ENCODE measurements around the gene SMOC1.

The SMOC1 gene

DNA sequence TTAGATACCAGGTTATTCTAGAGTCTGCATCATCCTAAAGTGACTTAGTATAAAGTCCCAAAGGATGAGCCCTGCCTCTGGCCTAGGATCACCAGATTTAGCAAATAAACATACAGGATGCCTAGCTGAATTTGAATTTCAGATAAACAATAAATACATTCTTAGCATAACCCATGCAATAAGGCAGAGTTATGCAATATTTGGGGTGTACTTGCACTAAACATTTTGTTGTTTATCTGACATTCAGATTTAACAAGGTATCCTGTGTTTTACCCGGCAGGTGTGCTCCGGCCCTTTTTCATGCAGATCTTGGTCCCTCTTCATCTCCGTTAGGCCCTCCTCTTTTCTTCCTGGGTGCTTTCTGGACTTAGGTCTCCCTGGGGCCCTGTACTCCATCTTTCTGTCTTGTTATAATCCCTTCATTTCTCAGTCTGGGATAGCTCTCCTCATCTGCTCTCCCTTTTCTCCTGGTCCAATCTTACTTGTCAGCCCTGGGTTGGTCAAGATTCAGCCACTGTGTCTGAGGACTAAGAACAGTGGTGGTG, 18.1 kb upstream of the SMOC1 start:
- Histone ChIP-seq H3K9me3 (ENCODE audit: control insufficient read depth in 5 of 5, low read length in 5 of 5) (peaks cover 0 to 13% (median 5%) of the 10 kb centered on the region in 5 donors), H3K4me3 (ENCODE audit: low read depth in 1 of 5, low read length in 5 of 5) (no peak overlapping the region), H3K36me3 (ENCODE audit: control insufficient read depth in 5 of 5, insufficient read depth in 5 of 5, low read length in 5 of 5) (no peaks in the 10 kb centered on the region), H3K4me1 (ENCODE audit: control insufficient read depth in 5 of 5, insufficient read depth in 5 of 5, low read length in 5 of 5) (peaks cover 0 to 8% (median 0%) of the 10 kb centered on the region in 5 donors), H3K27me3 (ENCODE audit: control insufficient read depth in 5 of 5, insufficient read depth in 4 of 5, low read length in 5 of 5) (peaks cover 0 to 8% (median 4%) of the 10 kb centered on the region in 5 donors), H3K27ac (ENCODE audit: low read depth, low read length) (no peak overlapping the region), H3K9ac (ENCODE audit: low read length in 5 of 5) (no peak overlapping the region)

DNA sequence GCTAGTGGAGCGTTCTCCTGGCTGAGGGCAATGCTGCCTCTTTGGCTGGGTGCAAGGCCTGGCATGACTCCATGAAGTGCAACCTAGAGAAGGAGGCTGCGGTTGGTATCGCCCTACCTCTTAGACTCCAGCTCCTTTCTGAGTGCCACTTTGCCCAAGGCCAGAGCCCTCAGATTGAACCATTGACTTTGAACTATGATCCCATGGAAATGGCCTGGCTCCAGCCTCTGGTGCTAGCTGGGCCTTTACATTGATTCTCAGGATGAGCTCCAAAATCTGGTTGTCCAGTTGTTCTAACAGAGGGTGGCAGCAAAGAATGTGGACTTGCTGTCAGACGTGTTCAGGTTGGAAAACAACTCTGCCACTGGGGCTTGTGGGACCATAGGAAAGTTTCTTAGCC, 16.1 kb upstream of the SMOC1 start:
- Histone ChIP-seq H3K4me1 (ENCODE audit: control insufficient read depth in 5 of 5, insufficient read depth in 5 of 5, low read length in 5 of 5) (peaks cover 0 to 8% (median 0%) of the 10 kb centered on the region in 5 donors), H3K9me3 (ENCODE audit: control insufficient read depth in 5 of 5, low read length in 5 of 5) (peaks cover 0 to 13% (median 5%) of the 10 kb centered on the region in 5 donors), H3K27ac (ENCODE audit: low read depth, low read length) (no peak overlapping the region), H3K9ac (ENCODE audit: low read length in 5 of 5) (no peak overlapping the region), H3K27me3 (ENCODE audit: control insufficient read depth in 5 of 5, insufficient read depth in 4 of 5, low read length in 5 of 5) (peaks cover 0 to 8% (median 3%) of the 10 kb centered on the region in 5 donors), H3K36me3 (ENCODE audit: control insufficient read depth in 5 of 5, insufficient read depth in 5 of 5, low read length in 5 of 5) (no peaks in the 10 kb centered on the region), H3K4me3 (ENCODE audit: low read depth in 1 of 5, low read length in 5 of 5) (no peak overlapping the region)

DNA sequence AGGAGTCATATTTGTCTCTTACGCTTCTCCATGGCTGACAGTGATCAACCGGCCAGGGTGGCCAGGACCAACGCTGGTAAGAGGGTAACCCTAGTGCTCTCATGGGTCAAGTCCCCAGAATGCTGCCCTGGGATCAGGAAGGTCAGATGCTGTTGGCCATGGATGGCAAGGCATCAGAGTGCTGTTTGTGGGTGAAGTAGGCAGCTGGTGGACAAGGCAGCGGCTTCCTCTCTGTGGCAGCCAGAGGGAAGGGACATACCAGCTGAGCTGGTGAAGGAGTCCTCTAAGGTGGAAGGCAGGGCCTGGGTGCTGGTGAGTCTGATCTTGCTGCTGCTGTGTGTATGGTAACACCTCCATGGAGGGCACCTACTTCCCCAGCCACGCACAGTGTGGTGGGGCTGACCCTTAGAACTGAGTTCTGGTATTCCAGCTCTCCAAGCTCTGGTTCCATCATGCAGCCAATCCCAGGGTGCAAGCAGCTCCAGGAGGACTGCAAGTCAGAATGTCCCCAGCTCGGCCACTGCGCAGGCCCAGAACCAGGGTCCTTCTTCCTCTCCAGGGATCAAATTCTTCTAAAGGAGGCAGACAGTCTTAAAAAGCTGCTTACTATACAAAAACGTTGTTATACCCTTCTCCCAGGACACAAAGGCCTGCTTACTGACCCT, 13.4 kb upstream of the SMOC1 start:
- H3K4me3 ChIP-seq (ENCODE audit: low read depth in 1 of 5, low read length in 5 of 5) = no peak overlapping the region
- H3K36me3 ChIP-seq (ENCODE audit: control insufficient read depth in 5 of 5, insufficient read depth in 5 of 5, low read length in 5 of 5) = no peaks in the 10 kb centered on the region
- no peak overlapping the region for H3K27ac ChIP-seq (ENCODE audit: low read depth, low read length)
- peaks cover 0 to 2% (median 0%) of the 10 kb centered on the region in 5 donors for H3K27me3 ChIP-seq (ENCODE audit: control insufficient read depth in 5 of 5, insufficient read depth in 4 of 5, low read length in 5 of 5)
- H3K4me1 ChIP-seq (ENCODE audit: control insufficient read depth in 5 of 5, insufficient read depth in 5 of 5, low read length in 5 of 5) = peaks cover 0 to 8% (median 0%) of the 10 kb centered on the region in 5 donors
- H3K9me3 ChIP-seq (ENCODE audit: control insufficient read depth in 5 of 5, low read length in 5 of 5) = peaks cover 2 to 13% (median 5%) of the 10 kb centered on the region in 5 donors
- no peak overlapping the region for H3K9ac ChIP-seq (ENCODE audit: low read length in 5 of 5)

- H3K27ac ChIP-seq (ENCODE audit: low read depth, low read length) = no peak overlapping the region
- no peak overlapping the region for H3K9ac ChIP-seq (ENCODE audit: low read length in 5 of 5)
- H3K4me3 ChIP-seq (ENCODE audit: low read depth in 1 of 5, low read length in 5 of 5) = no peak overlapping the region
- peaks cover 2 to 14% (median 5%) of the 10 kb centered on the region in 5 donors for H3K9me3 ChIP-seq (ENCODE audit: control insufficient read depth in 5 of 5, low read length in 5 of 5)
- peaks cover 0 to 8% (median 0%) of the 10 kb centered on the region in 5 donors for H3K27me3 ChIP-seq (ENCODE audit: control insufficient read depth in 5 of 5, insufficient read depth in 4 of 5, low read length in 5 of 5)
- no peaks in the 10 kb centered on the region for H3K36me3 ChIP-seq (ENCODE audit: control insufficient read depth in 5 of 5, insufficient read depth in 5 of 5, low read length in 5 of 5)
- H3K4me1 ChIP-seq (ENCODE audit: control insufficient read depth in 5 of 5, insufficient read depth in 5 of 5, low read length in 5 of 5) = no peaks in the 10 kb centered on the region
Observed at GRCh38 chr14:69868363-69868963, 10.8 kb upstream of the SMOC1 start.

DNA sequence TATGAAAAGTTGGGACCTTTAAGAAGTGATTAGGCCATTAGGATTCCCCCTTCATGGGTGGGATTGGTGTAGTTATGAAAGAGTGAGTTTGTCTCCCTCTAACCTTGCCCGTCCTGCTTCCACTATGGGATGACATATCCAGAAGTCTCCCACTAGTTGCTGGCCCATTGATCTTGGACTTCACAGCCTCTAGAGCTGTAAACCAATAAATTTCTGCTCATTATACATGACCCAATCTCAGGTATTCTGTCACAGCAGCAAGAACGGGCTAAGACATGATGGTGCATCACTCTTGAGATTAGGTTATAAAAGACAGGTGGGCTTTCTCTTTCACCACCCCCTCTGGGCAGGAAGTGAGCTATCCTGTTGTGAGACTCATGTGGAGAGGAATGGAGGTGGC, 8.6 kb upstream of the SMOC1 start:
- no peaks in the 10 kb centered on the region for H3K36me3 ChIP-seq (ENCODE audit: control insufficient read depth in 5 of 5, insufficient read depth in 5 of 5, low read length in 5 of 5)
- peaks cover 0 to 8% (median 0%) of the 10 kb centered on the region in 5 donors for H3K27me3 ChIP-seq (ENCODE audit: control insufficient read depth in 5 of 5, insufficient read depth in 4 of 5, low read length in 5 of 5)
- no peak overlapping the region for H3K4me3 ChIP-seq (ENCODE audit: low read depth in 1 of 5, low read length in 5 of 5)
- no peak overlapping the region for H3K27ac ChIP-seq (ENCODE audit: low read depth, low read length)
- H3K9me3 ChIP-seq (ENCODE audit: control insufficient read depth in 5 of 5, low read length in 5 of 5) = peaks cover 0 to 7% (median 4%) of the 10 kb centered on the region in 5 donors
- H3K4me1 ChIP-seq (ENCODE audit: control insufficient read depth in 5 of 5, insufficient read depth in 5 of 5, low read length in 5 of 5) = peaks cover 0 to under 1% (median 0%) of the 10 kb centered on the region in 5 donors
- no peak overlapping the region for H3K9ac ChIP-seq (ENCODE audit: low read length in 5 of 5)

DNA sequence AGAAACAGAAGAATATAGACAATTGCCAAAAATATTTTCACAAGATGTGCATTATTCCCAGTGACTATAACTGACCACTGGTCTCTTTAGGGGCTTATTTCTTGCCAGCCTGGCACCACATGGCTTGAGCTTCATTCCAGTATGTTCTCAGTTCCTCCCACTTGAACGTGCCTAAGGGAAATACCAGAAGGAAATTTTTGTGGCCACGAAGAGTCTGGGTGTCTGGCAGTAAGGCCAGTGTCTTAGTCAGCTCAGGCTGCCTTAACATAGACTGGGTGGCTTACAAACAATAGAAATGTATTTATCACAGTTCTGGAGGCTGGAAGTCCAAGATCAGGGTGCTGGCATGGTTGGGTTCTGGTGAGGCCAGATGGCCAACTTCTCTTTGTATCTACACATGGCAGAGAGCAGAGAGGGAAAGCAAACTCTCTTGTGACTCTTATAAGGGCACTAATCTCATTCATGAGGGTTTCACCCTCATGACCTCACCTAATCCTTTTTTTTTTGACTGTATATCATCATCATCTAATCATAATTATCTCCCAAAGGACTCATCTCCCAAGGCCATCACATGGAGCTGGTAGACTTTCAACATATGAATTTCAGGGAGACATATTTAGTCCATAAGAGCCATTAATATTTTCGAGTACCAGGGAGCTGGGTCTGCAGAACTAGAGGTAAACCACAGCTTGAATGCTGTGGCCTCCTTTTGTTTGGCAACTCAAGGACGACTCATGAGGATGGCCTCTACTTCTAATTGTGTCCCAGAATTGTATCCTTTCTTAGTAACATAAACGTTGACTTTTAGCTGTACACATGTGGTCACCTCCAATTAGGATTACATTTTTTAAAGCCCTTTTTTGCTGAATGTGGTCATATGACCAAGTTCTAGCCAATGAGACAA, 5.1 kb upstream of the SMOC1 start:
- Histone ChIP-seq H3K27ac (ENCODE audit: low read depth, low read length) (no peak overlapping the region), H3K27me3 (ENCODE audit: control insufficient read depth in 5 of 5, insufficient read depth in 4 of 5, low read length in 5 of 5) (peaks cover 0 to 18% (median 6%) of the 10 kb centered on the region in 5 donors), H3K36me3 (ENCODE audit: control insufficient read depth in 5 of 5, insufficient read depth in 5 of 5, low read length in 5 of 5) (no peaks in the 10 kb centered on the region), H3K9ac (ENCODE audit: low read length in 5 of 5) (no peak overlapping the region), H3K9me3 (ENCODE audit: control insufficient read depth in 5 of 5, low read length in 5 of 5) (peaks cover 0 to 7% (median 2%) of the 10 kb centered on the region in 5 donors), H3K4me3 (ENCODE audit: low read depth in 1 of 5, low read length in 5 of 5) (no peak overlapping the region), H3K4me1 (ENCODE audit: control insufficient read depth in 5 of 5, insufficient read depth in 5 of 5, low read length in 5 of 5) (peaks cover 8 to 25% (median 17%) of the 10 kb centered on the region in 5 donors)

GRCh38 chr14:69876221-69876847, 2.9 kb upstream of the SMOC1 start:
- Histone ChIP-seq H3K4me3 (ENCODE audit: low read depth in 1 of 5, low read length in 5 of 5) (no peak overlapping the region), H3K27ac (ENCODE audit: low read depth, low read length) (peak overlapping the region; percentile 17), H3K9me3 (ENCODE audit: control insufficient read depth in 5 of 5, low read length in 5 of 5) (peaks cover 0 to 7% (median 2%) of the 10 kb centered on the region in 5 donors), H3K9ac (ENCODE audit: low read length in 5 of 5) (no peak overlapping the region), H3K36me3 (ENCODE audit: control insufficient read depth in 5 of 5, insufficient read depth in 5 of 5, low read length in 5 of 5) (no peaks in the 10 kb centered on the region), H3K4me1 (ENCODE audit: control insufficient read depth in 5 of 5, insufficient read depth in 5 of 5, low read length in 5 of 5) (peaks cover 10 to 42% (median 30%) of the 10 kb centered on the region in 5 donors), H3K27me3 (ENCODE audit: control insufficient read depth in 5 of 5, insufficient read depth in 4 of 5, low read length in 5 of 5) (peaks cover 0 to 36% (median 19%) of the 10 kb centered on the region in 5 donors)

DNA sequence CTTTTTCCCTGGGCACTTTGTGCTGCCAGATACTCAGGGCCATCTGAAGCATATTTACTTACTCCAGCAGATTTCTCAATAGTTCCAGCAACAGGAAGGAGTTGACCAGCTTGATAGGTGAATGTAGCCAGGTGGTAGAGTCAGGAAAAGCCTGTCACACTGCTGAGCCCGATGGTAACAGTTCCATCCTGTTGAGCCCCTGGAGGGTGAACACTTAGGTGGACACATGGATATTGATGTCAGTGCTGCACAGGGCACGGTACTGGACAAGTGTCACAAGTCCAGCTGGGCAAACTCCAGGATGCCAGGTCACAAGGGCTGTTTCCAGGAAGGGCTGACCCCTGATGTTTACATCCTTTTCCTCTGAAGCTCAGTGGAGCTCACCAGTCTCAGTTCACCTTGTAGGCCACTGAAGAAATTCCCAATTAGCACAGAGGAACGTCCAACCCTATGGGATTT, 2.3 kb upstream of the SMOC1 start:
- Histone ChIP-seq H3K36me3 (ENCODE audit: control insufficient read depth in 5 of 5, insufficient read depth in 5 of 5, low read length in 5 of 5) (no peaks in the 10 kb centered on the region), H3K27me3 (ENCODE audit: control insufficient read depth in 5 of 5, insufficient read depth in 4 of 5, low read length in 5 of 5) (peaks cover 0 to 39% (median 22%) of the 10 kb centered on the region in 5 donors), H3K9me3 (ENCODE audit: control insufficient read depth in 5 of 5, low read length in 5 of 5) (peaks cover 0 to 7% (median 2%) of the 10 kb centered on the region in 5 donors), H3K27ac (ENCODE audit: low read depth, low read length) (no peak overlapping the region), H3K4me1 (ENCODE audit: control insufficient read depth in 5 of 5, insufficient read depth in 5 of 5, low read length in 5 of 5) (peaks cover 10 to 42% (median 30%) of the 10 kb centered on the region in 5 donors), H3K9ac (ENCODE audit: low read length in 5 of 5) (no peak overlapping the region), H3K4me3 (ENCODE audit: low read depth in 1 of 5, low read length in 5 of 5) (no peak overlapping the region)

DNA sequence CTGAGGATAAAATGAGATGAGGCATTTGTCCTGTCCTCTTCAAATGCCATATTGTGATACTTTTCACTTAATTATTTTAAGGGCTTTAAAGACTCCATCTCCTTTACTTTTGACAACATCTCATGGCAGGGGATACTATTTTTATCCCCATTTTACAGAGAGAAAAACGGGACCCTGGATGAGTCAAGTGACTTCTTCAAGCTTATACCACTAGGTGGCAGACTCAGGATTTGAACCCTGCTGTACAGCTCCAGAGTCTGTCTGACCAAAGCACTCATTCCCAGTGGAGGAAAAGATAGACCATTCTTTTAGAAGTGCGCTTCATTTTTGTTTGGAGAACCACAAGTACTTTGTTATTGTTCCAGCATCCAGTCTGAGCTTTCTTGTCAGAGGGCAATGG, 1.7 kb upstream of the SMOC1 start:
- no peaks in the 10 kb centered on the region for H3K36me3 ChIP-seq (ENCODE audit: control insufficient read depth in 5 of 5, insufficient read depth in 5 of 5, low read length in 5 of 5)
- peaks cover 0 to 41% (median 25%) of the 10 kb centered on the region in 5 donors for H3K27me3 ChIP-seq (ENCODE audit: control insufficient read depth in 5 of 5, insufficient read depth in 4 of 5, low read length in 5 of 5)
- peaks cover 10 to 42% (median 30%) of the 10 kb centered on the region in 5 donors for H3K4me1 ChIP-seq (ENCODE audit: control insufficient read depth in 5 of 5, insufficient read depth in 5 of 5, low read length in 5 of 5)
- peaks cover 0 to 7% (median 2%) of the 10 kb centered on the region in 5 donors for H3K9me3 ChIP-seq (ENCODE audit: control insufficient read depth in 5 of 5, low read length in 5 of 5)
- no peak overlapping the region for H3K27ac ChIP-seq (ENCODE audit: low read depth, low read length)
- no peak overlapping the region for H3K9ac ChIP-seq (ENCODE audit: low read length in 5 of 5)
- H3K4me3 ChIP-seq (ENCODE audit: low read depth in 1 of 5, low read length in 5 of 5) = no peak overlapping the region
